Cardiac fibroblast (primary cell): ENCODE measurements around the gene PLSCR2.
"Not testable (repeated sequence)": the region's sequence is repeated elsewhere in the genome, so short reads cannot be mapped to it uniquely, and the experiment has no call there.

Experiments
- DNase-seq, 2 donors: peaks; one replicate each; pipeline versions ENCODE4 v3.0.0 to v3.0.0-alpha.2; 2010; ENCODE audit warnings: low read depth in 2 of 2
- H3K4me3 ChIP-seq, 2 donors: replicated peaks in 1 of 2; 1 replicate in 1 of 2; 2 replicates in 1 of 2; pipeline ENCODE4 v1.5.1; 2011; ENCODE audit warnings: low read depth in 2 of 2, low read length in 2 of 2, mild to moderate bottlenecking in 2 of 2, moderate library complexity in 1 of 2
- TF ChIP-seq, protein P1 (sequence below): IDR thresholded peaks from one replicate; pipeline ENCODE4 v1.5.1; 2011; ENCODE audit warnings: low read depth, mild to moderate bottlenecking, low read length, inconsistent platforms

PLSCR2 gene

DNA sequence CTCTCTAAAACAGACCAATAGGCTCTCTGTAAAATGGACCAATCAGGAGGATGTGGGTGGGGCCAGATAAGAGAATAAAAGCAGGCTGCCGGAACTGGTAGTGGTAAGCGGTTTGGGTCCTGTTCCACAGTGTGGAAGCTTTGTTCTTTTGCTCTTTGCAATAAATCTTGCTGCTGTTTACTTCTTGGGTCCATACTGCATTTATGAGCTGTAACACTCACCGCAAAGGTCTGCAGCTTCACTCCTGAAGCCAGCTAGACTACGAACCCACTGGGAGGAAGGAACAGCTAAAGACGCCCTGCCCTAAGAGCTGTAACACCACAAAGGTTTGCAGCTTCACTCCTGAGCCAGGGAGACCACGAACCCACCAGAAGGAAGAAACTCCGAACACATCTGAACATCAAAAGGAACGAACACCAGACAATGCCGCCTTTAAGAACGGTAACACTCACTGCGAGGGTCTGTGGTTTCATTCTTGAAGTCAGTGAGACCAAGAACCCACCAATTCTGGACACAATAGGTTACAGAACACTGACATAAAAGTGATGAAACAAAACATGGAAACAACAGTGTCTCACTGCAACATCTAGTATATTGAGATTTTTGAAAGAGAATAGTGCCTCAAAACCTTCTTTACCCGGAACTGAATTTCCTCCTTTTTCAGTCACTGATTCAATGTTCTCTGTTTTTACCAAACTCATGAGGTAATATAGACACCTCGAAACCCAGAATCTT lies 28.8 kb upstream of the PLSCR2 start:
- TF ChIP-seq, protein P1, sequence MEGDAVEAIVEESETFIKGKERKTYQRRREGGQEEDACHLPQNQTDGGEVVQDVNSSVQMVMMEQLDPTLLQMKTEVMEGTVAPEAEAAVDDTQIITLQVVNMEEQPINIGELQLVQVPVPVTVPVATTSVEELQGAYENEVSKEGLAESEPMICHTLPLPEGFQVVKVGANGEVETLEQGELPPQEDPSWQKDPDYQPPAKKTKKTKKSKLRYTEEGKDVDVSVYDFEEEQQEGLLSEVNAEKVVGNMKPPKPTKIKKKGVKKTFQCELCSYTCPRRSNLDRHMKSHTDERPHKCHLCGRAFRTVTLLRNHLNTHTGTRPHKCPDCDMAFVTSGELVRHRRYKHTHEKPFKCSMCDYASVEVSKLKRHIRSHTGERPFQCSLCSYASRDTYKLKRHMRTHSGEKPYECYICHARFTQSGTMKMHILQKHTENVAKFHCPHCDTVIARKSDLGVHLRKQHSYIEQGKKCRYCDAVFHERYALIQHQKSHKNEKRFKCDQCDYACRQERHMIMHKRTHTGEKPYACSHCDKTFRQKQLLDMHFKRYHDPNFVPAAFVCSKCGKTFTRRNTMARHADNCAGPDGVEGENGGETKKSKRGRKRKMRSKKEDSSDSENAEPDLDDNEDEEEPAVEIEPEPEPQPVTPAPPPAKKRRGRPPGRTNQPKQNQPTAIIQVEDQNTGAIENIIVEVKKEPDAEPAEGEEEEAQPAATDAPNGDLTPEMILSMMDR = no peak
- DNase-seq = no peak
- no peak overlapping the region for H3K4me3 ChIP-seq

DNA sequence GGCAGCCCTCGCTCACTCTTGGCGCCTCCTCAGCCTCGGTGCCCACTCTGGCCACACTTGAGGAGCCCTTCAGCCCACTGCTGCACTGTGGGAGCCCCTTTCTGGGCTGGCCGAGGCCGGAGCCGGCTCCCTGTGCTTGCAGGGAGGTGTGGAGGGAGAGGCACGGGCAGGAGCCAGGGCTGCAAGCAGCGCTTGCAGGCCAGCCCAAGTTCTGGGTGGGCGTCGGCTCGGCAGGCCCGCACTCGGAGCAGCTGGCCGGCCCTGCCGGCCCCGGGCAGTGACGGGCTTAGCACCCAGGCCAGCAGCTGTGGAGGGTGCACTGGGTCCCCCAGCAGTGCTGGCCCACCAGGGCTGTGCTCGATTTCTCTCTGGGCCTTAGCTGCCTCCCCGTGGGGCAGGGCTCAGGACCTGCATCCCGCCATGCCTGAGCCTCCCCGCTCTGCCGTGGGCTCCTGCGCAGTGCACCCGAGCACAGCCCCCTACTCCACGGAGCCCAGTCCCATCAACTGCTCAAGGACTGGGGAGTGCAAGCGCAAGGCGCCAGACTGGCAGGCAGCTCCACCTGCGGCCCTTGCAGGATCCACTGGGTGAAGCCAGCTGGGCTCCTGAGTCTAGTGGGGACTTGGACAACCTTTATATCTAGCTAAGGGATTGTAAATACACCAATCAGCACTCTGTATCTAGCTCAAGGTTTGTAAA lies 27.9 kb upstream of the PLSCR2 start:
- DNase-seq, H3K4me3 ChIP-seq: not testable (repeated sequence)

DNA sequence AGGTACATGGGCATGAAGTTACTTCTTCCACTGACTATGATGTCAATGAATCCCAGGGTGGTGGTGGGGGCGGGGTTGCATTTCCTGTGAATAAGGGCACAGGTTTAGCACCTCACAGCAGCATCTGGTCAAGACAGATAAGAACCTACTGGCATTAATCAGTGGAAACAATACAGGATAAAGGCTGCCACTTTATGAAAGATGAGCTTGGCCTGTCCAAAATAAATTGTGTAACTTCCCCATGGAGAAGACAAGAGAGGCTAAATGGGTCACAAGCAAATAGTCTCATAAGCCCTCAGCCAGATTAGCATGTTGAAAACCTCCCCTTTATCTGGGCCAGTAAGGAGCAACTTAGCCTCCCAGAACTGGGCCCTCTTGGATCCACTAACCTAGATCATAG lies 27.4 kb upstream of the PLSCR2 start:
- DNase-seq = no peak
- TF ChIP-seq, protein P1 = no peak
- H3K4me3 ChIP-seq = no peak overlapping the region

DNA sequence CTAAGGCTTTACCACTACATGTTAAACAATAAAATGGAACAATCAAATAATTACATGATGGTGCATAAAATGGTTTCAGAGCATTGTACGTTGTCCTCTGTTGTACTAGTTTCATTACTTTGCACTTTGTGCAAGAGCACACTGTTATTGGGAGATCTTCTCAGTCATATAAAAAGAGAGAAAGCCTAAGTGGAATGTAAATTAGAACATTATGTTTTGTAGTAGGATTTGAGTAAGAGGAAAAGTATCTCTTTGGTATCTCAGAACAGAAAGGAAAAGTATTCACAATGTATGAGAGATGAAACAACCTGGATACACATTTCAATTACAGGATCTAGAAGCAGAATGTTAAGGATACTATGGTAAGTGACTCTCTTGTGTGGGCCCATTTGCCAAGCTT lies 26.9 kb upstream of the PLSCR2 start:
- TF ChIP-seq, protein P1 = no peak
- no peak for DNase-seq
- no peak overlapping the region for H3K4me3 ChIP-seq

DNA sequence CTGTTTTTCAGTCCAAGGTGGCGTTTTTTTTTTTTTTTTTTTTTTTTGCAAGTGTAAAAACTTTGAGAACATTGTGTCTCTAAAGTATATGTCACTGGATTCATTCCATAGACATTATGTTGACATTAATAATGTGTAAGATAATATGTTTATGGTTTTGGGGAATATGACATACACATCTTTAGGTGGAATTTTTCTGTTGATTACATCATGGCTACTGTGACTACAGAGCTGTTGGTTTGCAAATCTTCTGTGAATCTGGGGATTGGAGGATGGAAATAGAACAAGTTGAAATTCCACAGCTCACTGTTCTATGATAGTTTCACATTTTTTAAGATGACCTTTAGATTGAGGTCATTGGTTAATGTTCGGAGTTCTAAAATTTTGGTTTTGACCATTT lies 24.4 kb upstream of the PLSCR2 start:
- H3K4me3 ChIP-seq = no peak overlapping the region
- TF ChIP-seq, protein P1 = no peak
- DNase-seq = peak in 1 of 2 donors; percentile 76

DNA sequence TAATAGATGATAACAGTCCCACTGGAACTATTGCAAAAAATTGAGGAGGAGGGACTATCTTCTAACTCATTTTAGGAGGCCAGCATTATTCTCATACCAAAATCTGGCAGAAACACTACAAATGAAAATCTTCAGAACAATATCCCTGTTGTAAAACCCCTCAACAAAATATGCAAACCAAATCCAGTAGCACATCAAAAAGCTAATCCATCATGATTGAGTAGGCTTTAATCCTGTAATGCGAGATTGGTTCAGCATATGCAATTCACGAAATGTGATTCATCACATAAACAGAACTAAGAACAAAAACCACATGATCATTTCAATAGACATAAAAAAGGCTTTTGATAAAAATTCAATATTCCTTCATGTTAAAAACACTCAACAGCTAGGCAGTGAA lies 23.9 kb upstream of the PLSCR2 start:
- H3K4me3 ChIP-seq = no peak overlapping the region
- TF ChIP-seq, protein P1 = no peak
- DNase-seq = peak in 1 of 2 donors; percentile 51

DNA sequence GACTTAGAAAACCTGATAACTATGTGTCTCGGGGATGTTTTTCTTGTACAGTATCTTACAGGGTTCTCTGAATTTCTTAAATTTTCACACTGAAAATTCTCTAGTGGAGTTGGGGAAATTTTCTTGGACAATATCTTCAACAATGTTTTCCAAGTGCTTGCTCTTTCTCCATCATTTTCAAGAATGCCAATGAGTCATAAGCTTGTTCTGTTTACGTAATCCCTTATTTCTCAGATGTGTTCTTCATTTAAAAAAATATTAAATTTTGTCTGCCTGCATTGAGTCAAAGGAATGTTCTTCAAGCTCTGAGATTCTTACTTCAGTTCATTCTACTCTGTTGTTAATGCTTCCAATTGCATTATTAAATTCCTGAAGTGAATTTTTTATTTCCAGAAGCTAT lies 21.9 kb upstream of the PLSCR2 start:
- peak; percentile 54 to 82 for DNase-seq
- TF ChIP-seq, protein P1 = no peak

More for the DNA sequence above, 21.9 kb upstream of the PLSCR2 start:
- H3K4me3 ChIP-seq = no peak overlapping the region
